BLaER1 treated with 17β-estradiol and CSF1 and Interleukin-3, amounts not matched to agents 10 nM and 100 nM (cell line): ENCODE measurements around the gene CYP8B1.

Source experiments
- H3K27ac ChIP-seq, 11 experiments: shearing (Covaris generic); formaldehyde crosslinking; 2 replicates each; pipeline ENCODE4 v1.8.1; 2022
- H3K27me3 ChIP-seq, 11 experiments: shearing (Covaris generic); formaldehyde crosslinking; 2 replicates each; pipeline ENCODE4 v1.8.1; 2022
- H3K36me3 ChIP-seq, 11 experiments: shearing (Covaris generic); formaldehyde crosslinking; 2 replicates each; pipeline ENCODE4 v1.8.1; 2022
- H3K4me1 ChIP-seq, 10 experiments: shearing (Covaris generic); formaldehyde crosslinking; 2 replicates each; pipeline ENCODE4 v1.8.1; 2022
- H3K4me2 ChIP-seq, 11 experiments: shearing (Covaris generic); formaldehyde crosslinking; 2 replicates each; pipeline ENCODE4 v1.8.1; 2022
- H3K4me3 ChIP-seq, 10 experiments: shearing (Covaris generic); formaldehyde crosslinking; 2 replicates each; pipeline ENCODE4 v1.8.1; 2022
- H3K9ac ChIP-seq, 11 experiments: shearing (Covaris generic); formaldehyde crosslinking; 2 replicates each; pipeline ENCODE4 v1.8.1; 2022
- H3K9me3 ChIP-seq, 11 experiments: shearing (Covaris generic); formaldehyde crosslinking; replicated peaks in 1 of 11; 2 replicates each; pipeline ENCODE4 v1.8.1; 2022
- H4K20me1 ChIP-seq, 11 experiments: shearing (Covaris generic); formaldehyde crosslinking; 2 replicates each; pipeline ENCODE4 v1.8.1; 2022
- Cebpa-rat ChIP-seq, 11 experiments: shearing (Covaris generic); IDR thresholded peaks; 2 replicates each; pipeline ENCODE4 v1.8.1; 2022

Gene CYP8B1

GRCh38 chr3:42838571-42838970 is 37.1 kb downstream of the CYP8B1 start:
- H3K4me2 ChIP-seq = no peak overlapping the region
- H3K9me3 ChIP-seq = no peaks in the 10 kb centered on the region
- no peak for TF ChIP-seq Cebpa-rat (IDR thresholded peaks at IDR 0.05)
- H3K36me3 ChIP-seq = no peaks in the 10 kb centered on the region
- no peak overlapping the region for H3K27ac ChIP-seq
- no peaks in the 10 kb centered on the region for H4K20me1 ChIP-seq
- no peak overlapping the region for H3K4me3 ChIP-seq
- no peaks in the 10 kb centered on the region for H3K27me3 ChIP-seq
- no peak overlapping the region for H3K9ac ChIP-seq
- H3K4me1 ChIP-seq = peaks cover 5 to 14% (median 8%) of the 10 kb centered on the region in 10 experiments; a peak in 17 of 20 replicates

DNA sequence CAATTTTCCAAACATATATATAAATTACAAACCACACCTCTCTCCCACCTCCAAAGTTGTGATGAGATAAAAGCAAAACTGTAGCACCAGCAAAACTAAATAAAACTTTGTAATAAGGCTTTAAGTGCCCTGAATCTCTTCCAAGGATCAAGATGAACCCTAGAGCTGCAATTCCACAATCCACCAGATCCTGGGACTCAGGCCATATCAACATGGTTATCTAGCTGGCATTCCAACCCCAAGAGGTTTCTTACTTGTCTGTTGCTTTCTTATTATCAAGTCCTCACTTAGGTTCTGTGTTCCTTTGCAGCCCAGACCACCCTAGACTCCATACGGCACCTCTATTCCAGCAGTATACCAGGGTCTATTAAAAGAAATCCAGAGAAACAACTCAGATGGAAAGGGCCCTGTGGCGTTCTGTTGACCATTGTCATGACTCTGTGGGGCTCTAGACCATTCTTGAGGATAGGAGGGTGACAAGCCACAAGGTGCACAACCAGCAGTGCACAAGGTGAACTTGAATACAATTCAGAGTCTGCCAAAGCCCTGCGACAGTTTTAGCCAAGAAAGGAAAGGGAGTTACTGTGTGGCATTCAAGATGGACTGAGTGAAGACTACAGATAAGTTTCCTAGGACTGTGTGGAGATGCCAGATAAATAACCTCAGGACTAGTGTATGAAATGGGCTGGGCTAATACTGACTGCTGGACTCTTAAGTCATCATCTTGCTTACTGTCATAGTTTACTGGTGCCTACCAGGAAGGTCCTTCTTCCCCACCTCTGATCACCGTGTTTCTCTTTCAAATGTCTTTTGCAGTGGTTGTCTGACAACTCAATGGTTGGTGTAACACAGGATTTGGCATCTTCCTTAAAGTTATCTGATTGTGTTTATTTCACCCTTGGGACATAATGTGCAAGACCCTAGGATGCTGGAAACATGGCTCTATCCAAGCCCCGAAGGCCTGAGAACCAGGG is 39.2 kb downstream of the CYP8B1 start:
- H3K4me3 ChIP-seq = no peak overlapping the region
- H3K27ac ChIP-seq = no peak overlapping the region
- peaks cover 0 to 12% (median 9%) of the 10 kb centered on the region in 10 experiments; a peak in 12 of 20 replicates for H3K4me1 ChIP-seq
- H3K27me3 ChIP-seq = no peaks in the 10 kb centered on the region
- H3K9me3 ChIP-seq = no peaks in the 10 kb centered on the region
- no peak overlapping the region for H3K9ac ChIP-seq
- no peaks in the 10 kb centered on the region for H4K20me1 ChIP-seq
- H3K4me2 ChIP-seq = no peak overlapping the region
- no peaks in the 10 kb centered on the region for H3K36me3 ChIP-seq
- TF ChIP-seq Cebpa-rat (IDR thresholded peaks at IDR 0.05) = no peak

DNA sequence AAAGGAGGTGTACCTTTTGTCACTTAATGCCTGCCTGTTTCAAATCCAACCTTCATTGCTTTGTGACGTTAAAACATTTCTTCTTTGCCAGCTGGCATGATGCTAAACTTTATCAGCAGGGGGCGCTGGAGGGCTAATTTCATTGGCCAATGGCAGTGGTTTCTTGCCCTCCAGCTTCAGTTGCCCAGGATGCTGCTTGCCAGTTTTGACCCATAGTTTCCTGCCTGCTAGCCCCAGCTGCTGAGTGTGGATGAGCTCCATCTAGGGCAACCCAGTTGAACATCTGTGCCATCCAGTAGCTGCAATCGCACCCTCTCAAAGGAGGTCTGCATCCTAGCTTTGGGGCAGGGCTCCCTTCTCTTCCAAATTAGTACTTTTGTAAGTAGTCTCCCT is 44.4 kb downstream of the CYP8B1 start:
- no peaks in the 10 kb centered on the region for H3K9me3 ChIP-seq
- H3K36me3 ChIP-seq = no peaks in the 10 kb centered on the region
- H3K27me3 ChIP-seq = no peaks in the 10 kb centered on the region
- no peak overlapping the region for H3K4me3 ChIP-seq
- H4K20me1 ChIP-seq = no peaks in the 10 kb centered on the region
- no peak overlapping the region for H3K27ac ChIP-seq
- no peak overlapping the region; a peak in 1 of 22 replicates for H3K9ac ChIP-seq
- no peak for TF ChIP-seq Cebpa-rat (IDR thresholded peaks at IDR 0.05)
- H3K4me2 ChIP-seq = peak overlapping the region in 3 of 11 experiments; percentile 2 to 11 (median 8); a peak in 4 of 22 replicates
- H3K4me1 ChIP-seq = peaks cover 0 to 14% (median 8%) of the 10 kb centered on the region in 10 experiments; a peak in 11 of 20 replicates

DNA sequence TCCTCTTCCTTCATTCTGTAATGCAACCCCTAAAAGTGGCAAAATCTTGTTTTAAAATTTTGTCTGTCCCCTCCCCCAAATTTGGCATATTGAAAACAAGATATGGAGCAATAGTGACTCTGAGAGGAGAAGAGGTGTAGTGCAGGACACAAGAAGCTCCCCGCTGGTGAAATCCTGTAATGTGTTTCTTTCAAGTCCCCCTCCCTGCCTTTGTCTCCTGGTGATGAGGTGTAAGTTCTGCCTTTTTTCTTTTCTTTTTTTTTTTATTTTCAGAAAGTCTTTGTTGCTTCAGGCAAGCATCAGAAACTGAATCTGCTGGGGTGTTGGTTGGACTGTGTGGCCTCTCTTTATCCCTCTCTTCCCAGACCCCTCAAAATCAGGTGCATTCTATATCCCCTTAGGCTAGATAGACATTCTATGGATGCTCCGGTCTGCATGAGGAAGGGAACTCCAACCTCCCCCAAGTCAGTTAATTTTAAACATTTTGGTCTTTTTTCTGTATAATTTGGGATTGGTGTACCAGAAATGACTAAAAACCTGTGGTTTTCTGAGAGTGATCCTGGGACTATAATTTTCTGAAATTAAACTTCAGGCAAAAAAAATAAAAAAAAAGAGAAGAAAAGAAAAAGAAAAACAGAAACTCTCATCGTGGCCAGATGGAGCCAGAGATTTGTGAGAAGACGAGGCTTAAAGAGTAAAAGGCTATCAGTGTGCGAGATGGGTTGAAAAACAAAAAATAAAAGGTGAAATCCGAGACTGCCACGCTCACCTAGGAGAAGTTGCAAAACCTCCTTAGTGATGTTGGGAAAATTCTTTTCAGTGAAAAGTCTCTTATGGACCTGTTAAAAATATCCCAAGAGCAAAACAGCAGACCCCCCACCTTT is 45.0 kb downstream of the CYP8B1 start:
- H3K27ac ChIP-seq = 0 out of 22 replicates have a peak overlapping the region, but pooled peaks of 2 of the 11 experiments have one; percentile 3 to 14
- H3K27me3 ChIP-seq = no peaks in the 10 kb centered on the region
- no peak for TF ChIP-seq Cebpa-rat (IDR thresholded peaks at IDR 0.05)
- no peaks in the 10 kb centered on the region for H4K20me1 ChIP-seq
- H3K4me1 ChIP-seq = peaks cover 0 to 14% (median 8%) of the 10 kb centered on the region in 10 experiments; a peak in 11 of 20 replicates
- H3K9me3 ChIP-seq = no peaks in the 10 kb centered on the region
- H3K36me3 ChIP-seq = no peaks in the 10 kb centered on the region
- peak overlapping the region in 4 of 11 experiments; percentile 2 to 11 (median 6); a peak in 4 of 22 replicates for H3K4me2 ChIP-seq
- H3K9ac ChIP-seq = no peak overlapping the region; a peak in 1 of 22 replicates
- H3K4me3 ChIP-seq = no peak overlapping the region

- peaks cover 0 to 14% (median 8%) of the 10 kb centered on the region in 10 experiments; a peak in 11 of 20 replicates for H3K4me1 ChIP-seq
- no peak for TF ChIP-seq Cebpa-rat (IDR thresholded peaks at IDR 0.05)
- H3K4me3 ChIP-seq = no peak overlapping the region
- H3K9me3 ChIP-seq = no peaks in the 10 kb centered on the region; a peak in 1 of 22 replicates
- no peak overlapping the region for H3K9ac ChIP-seq
- no peak overlapping the region for H3K27ac ChIP-seq
- H3K27me3 ChIP-seq = no peaks in the 10 kb centered on the region
- H4K20me1 ChIP-seq = no peaks in the 10 kb centered on the region
- H3K36me3 ChIP-seq = no peaks in the 10 kb centered on the region
- no peak overlapping the region for H3K4me2 ChIP-seq
Observed at GRCh38 chr3:42829628-42830436, 45.8 kb downstream of the CYP8B1 start.

DNA sequence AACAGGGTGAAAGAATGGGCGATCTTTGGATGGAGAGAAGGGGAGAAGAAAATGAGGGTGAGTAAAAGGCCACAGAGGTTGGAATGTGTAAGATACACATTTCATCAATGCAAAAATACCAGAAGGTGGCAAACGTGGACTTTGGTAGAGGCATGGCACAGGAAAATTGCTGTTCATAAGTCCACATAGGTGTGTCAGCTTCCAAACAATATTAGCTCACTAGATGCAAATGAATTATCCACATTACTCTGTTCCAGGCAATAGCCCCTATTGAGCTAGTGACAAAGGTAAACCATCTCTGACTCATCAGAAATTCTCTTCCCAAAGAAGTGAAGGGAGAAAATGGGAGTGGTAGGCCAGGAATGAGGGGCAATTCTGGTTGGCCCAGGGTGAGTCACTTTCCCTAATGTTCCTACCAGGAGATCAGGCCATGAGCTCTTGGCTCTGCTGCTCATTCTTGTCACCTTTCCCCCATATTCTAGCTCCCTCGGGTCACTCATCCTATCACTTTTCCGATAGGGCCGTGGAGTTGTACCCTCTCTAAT is 46.5 kb downstream of the CYP8B1 start:
- Histone ChIP-seq H3K9ac (no peak overlapping the region), H3K4me1 (peaks cover 0 to 14% (median 8%) of the 10 kb centered on the region in 10 experiments; a peak in 11 of 20 replicates), H3K4me2 (no peak overlapping the region), H4K20me1 (no peaks in the 10 kb centered on the region), H3K36me3 (no peaks in the 10 kb centered on the region), H3K9me3 (peaks cover 0 to 6% (median 0%) of the 10 kb centered on the region in 11 experiments; a peak in 3 of 22 replicates), H3K27ac (no peak overlapping the region), H3K4me3 (no peak overlapping the region), H3K27me3 (no peaks in the 10 kb centered on the region)
- TF ChIP-seq Cebpa-rat (IDR thresholded peaks at IDR 0.05) = no peak

DNA sequence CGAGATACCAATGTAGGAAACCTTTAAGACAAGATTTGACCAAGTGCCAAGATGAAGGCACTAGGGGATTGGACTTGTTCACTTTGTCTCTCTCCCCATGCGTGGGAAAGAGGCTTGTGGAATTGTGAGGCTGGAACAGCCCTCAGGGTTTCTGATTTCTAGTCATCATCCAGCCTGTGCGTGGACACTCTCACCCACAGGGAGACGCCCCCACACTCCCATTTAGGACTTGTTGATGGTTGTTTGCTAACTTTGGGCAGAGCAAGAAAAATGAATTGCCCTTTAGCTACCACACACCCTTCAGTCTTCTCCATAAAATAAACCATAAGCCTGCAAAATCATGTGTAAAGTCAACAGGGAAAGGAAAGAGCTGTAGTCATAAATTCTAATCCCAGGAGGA is 48.0 kb downstream of the CYP8B1 start:
- Histone ChIP-seq H3K4me2 (no peak overlapping the region), H3K36me3 (no peaks in the 10 kb centered on the region), H3K27ac (no peak overlapping the region), H3K4me1 (peaks cover 8 to 18% (median 12%) of the 10 kb centered on the region in 10 experiments; a peak in 17 of 20 replicates), H3K9ac (no peak overlapping the region), H3K27me3 (no peaks in the 10 kb centered on the region), H3K4me3 (no peak overlapping the region), H3K9me3 (peaks cover 0 to 6% (median 0%) of the 10 kb centered on the region in 11 experiments; a peak in 3 of 22 replicates), H4K20me1 (no peaks in the 10 kb centered on the region)
- TF ChIP-seq Cebpa-rat (IDR thresholded peaks at IDR 0.05) = no peak

- Histone ChIP-seq H4K20me1 (no peaks in the 10 kb centered on the region), H3K4me1 (peaks cover 9 to 22% (median 14%) of the 10 kb centered on the region in 10 experiments; a peak in 17 of 20 replicates), H3K4me3 (no peak overlapping the region), H3K4me2 (no peak overlapping the region), H3K27me3 (no peaks in the 10 kb centered on the region), H3K9ac (no peak overlapping the region), H3K27ac (no peak overlapping the region), H3K9me3 (peaks cover 0 to 6% (median 0%) of the 10 kb centered on the region in 11 experiments; a peak in 3 of 22 replicates), H3K36me3 (no peaks in the 10 kb centered on the region)
- TF ChIP-seq Cebpa-rat (IDR thresholded peaks at IDR 0.05) = no peak
Observed at GRCh38 chr3:42827023-42827422, 48.7 kb downstream of the CYP8B1 start.
